Immature natural killer cell (primary cell): ENCODE results near the gene ELF3. TPM values are rescaled to one million over a fixed set of nuclear protein-coding genes. Genes with fewer than 3 reads are reported as not detected.
"Not testable (repeated sequence)": the region's sequence is repeated elsewhere in the genome, so short reads cannot be mapped to it uniquely, and the experiment has no call there.

Experiments
- DNase-seq, 3 donors: peaks; one replicate each; pipeline ENCODE4 v3.0.0; 2022; ENCODE audit warnings: mixed read lengths in 1 of 3
- H3K27ac Mint-ChIP-seq, 6 donors: one replicate each; pipeline ENCODE4 v1.8.0; 2020; ENCODE audit warnings: mixed read lengths in 6 of 6, mild to moderate bottlenecking in 5 of 6, inconsistent platforms in 4 of 6, moderate library complexity in 3 of 6
- H3K27me3 Mint-ChIP-seq, 3 donors: one replicate each; pipeline ENCODE4 v1.8.0; 2020 to 2021; ENCODE audit warnings: low read depth in 3 of 3, mild to moderate bottlenecking in 3 of 3, mixed read lengths in 3 of 3, moderate library complexity in 3 of 3, inconsistent platforms in 1 of 3
- H3K36me3 Mint-ChIP-seq, 3 donors: one replicate each; pipeline ENCODE4 v1.8.0; 2020; ENCODE audit warnings: mixed read lengths in 3 of 3, inconsistent platforms in 2 of 3, mild to moderate bottlenecking in 2 of 3
- H3K4me1 Mint-ChIP-seq, 2 donors: one replicate each; pipeline ENCODE4 v1.8.0; 2020; ENCODE audit warnings: inconsistent platforms in 2 of 2, mild to moderate bottlenecking in 2 of 2, mixed read lengths in 2 of 2, moderate library complexity in 1 of 2
- H3K4me3 Mint-ChIP-seq, 5 donors: one replicate each; pipeline ENCODE4 v1.8.0; 2020; ENCODE audit warnings: mild to moderate bottlenecking in 5 of 5, mixed read lengths in 5 of 5, inconsistent platforms in 3 of 5, moderate library complexity in 3 of 5
- H3K9me3 Mint-ChIP-seq, 6 donors: one replicate each; pipeline ENCODE4 v1.8.0; 2020; ENCODE audit warnings: mild to moderate bottlenecking in 6 of 6, mixed read lengths in 6 of 6, inconsistent platforms in 4 of 6, moderate library complexity in 3 of 6
- polyA plus RNA-seq, 3 donors: library from polyadenylated mRNA; unstranded; fragments of 300-500 nt; fragmentation: Illumina TruSeq; gene quantifications; one replicate each; pipeline ENCODE4 v1.2.3, GENCODE V29; 2021

Gene ELF3
- polyA plus RNA-seq, 3 donors from 2014 or later: 0.26 TPM; not detected in 2

DNA sequence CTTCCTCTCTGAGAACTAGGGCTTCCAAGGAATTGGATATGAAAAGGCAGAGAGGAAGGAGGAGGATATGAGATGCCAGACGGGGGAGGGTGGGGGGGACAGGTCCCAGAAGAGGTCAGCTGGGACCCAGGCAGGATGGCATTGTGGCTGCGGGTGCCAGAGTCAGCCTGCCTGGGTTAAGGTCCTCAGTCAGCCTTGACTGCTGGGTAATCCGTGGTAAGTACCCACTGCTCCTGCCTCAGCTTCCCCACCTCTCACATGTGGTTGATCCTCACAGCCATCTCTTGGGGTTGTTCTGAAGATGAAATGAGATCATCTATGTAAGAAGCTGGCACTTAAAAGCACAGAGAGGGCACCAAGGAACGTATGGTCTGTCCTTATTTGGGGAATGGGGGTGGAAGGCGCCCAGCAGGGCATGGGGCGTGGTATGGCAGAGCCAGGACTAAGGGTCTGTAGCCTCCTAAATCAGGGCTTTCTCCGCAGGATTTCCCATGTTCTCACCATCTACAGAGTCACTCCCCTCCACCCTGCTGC lies 23.8 kb downstream of the ELF3 start:
- Mint-ChIP-seq H3K4me1 (no peaks in the 10 kb centered on the region), H3K4me3 (no peak overlapping the region), H3K27me3 (peaks cover 3 to 6% (median 6%) of the 10 kb centered on the region in 3 donors), H3K27ac (no peak overlapping the region), H3K9me3 (peaks cover 0 to 2% (median 0%) of the 10 kb centered on the region in 6 donors), H3K36me3 (no peaks in the 10 kb centered on the region)
- DNase-seq: no peak

DNA sequence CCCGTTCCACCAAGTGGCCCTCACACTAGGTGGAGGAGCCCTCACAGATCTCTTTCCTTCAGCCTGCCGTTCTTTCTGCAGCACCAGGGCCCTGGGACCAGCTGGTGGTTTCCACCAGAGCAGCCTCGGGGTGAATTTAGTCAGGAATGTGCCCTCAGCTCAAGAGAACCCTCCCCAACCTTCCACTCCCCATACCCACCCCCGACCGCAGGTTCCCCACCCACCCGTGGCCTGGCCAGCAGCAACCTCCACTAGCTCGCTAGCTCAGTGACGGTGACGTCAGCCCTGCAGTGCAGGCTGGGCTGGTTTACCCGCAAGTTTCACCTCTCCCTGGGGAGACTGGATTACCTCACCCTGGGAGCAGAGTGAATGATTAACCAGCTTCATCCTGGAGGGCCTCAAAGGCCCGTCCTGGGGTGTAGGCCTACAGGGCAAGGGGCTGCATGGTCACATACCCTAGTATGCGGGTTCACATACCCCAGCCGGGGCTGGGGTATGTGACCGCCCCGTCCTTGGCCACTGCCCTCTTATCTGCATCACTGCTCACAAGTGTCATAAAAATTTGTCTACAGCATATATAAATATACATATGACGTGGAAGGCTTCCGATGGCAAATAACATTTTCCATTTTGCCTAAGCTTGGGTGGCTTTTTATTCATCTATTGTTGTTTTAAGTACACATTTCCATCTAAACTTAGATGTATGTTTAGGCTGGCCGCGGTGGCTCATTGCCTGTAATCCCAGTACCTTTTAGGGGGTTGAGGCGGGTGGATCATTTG lies 24.5 kb downstream of the ELF3 start:
- H3K27ac Mint-ChIP-seq: no peak overlapping the region
- no peak for DNase-seq
- H3K27me3 Mint-ChIP-seq: peaks cover 3 to 6% (median 4%) of the 10 kb centered on the region in 3 donors
- no peaks in the 10 kb centered on the region for H3K4me1 Mint-ChIP-seq
- peaks cover 0 to 2% (median 0%) of the 10 kb centered on the region in 6 donors for H3K9me3 Mint-ChIP-seq
- no peaks in the 10 kb centered on the region for H3K36me3 Mint-ChIP-seq
- H3K4me3 Mint-ChIP-seq: no peak overlapping the region

DNA sequence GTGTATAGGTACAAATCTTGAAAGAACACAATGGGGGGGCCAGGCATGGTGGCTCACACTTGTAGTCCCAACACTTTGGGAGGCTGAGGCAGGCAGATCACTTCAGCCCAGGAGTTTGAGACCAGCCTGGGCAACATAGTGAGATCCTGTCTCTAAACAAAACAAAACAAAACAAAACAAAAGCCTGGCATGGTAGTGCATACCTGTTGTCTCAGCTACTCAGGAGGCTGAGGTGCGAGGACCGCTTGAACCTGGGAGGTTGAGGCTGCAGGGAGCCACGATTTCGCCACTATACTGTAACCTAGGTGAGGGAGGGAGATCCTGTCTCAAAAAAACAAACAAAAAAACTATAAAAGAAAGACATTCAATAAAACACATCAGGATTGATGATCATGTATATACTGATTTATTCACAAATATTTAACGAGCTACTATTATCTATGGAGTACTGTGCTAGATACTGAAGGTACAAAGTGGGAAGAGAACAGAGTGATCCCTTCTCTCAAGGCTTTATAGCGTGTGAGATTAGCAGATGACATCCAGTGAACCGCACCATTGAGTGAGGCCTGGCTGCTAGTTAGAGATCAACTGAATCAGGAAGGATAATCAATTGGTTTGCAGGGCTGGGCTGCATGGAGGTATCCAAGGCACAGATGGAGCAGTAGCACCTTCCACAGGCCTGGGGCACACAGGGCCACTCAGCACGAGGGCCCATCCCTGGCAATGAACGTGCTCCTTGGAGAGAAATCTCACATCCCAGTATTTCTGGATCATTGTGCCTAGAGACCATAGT lies 26.4 kb downstream of the ELF3 start:
- H3K27me3 Mint-ChIP-seq: peaks cover 1 to 6% (median 3%) of the 10 kb centered on the region in 3 donors
- H3K36me3 Mint-ChIP-seq: no peaks in the 10 kb centered on the region
- H3K4me3 Mint-ChIP-seq: no peak overlapping the region
- H3K9me3 Mint-ChIP-seq: peaks cover 0 to 2% (median 0%) of the 10 kb centered on the region in 6 donors
- no peak overlapping the region for H3K27ac Mint-ChIP-seq
- H3K4me1 Mint-ChIP-seq: no peaks in the 10 kb centered on the region
- no peak for DNase-seq

DNA sequence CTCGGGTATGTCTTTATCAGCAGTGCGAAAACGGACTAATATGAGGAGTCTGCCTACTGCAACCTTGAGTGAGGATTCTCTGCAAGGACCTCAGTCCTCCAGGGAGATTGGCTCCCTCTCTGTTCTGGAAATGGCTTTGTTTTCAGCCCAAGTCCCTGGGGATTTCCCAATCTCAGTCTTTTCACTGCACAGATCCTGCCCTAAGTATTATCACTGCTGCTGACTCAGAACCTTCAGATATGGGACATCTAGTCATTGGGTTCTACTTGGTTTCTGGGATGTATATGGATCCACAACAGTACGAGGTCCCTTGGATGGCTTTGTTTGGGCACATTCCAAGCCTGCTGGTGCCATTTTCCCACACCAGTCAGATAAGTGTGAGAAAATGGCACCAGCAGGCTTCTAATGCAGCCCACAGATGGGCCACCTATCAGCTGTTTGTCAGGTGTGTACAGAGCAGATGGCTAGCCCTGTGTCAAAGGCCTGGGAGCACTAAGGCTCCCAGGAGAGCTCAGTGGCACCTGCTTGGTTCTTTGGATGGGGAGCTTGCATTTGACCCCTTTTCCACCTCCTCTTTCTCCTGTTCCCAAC lies 27.4 kb downstream of the ELF3 start:
- Mint-ChIP-seq H3K4me3 (no peak overlapping the region), H3K27ac (no peak overlapping the region), H3K4me1 (no peaks in the 10 kb centered on the region), H3K9me3 (peaks cover 0 to 2% (median 0%) of the 10 kb centered on the region in 6 donors), H3K27me3 (peaks cover 3 to 6% (median 5%) of the 10 kb centered on the region in 3 donors), H3K36me3 (no peaks in the 10 kb centered on the region)
- no peak for DNase-seq

DNA sequence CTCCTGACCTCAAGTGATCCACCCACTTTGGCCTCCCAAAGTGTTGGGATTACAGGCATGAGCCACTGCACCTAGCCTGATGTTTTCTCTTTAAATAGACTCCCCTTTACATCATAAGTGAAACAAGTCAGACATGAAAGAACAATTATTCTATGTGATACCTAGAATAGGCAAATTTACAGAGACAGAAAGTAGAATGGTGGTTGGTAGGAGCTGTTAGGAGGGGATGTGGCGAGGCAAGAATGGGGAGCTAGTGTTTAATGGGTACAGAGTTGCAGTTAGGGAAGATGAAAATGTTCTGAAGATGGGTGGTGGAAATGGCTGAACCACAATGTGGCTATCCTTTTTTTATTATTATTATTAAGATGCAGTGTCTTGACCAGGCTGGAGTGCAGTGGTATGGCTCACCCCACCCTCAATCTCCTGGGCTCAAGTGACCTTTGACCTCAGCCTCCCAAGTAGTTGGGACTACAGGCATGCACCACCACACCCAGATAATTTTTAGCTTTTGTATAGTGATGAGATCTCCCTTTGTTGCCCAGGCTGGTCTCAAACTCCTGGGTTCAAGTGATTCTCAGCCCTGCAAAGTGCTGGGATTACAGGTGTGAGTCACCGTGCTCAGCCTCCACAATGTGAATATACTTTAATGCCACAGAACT lies 28.4 kb downstream of the ELF3 start:
- Mint-ChIP-seq H3K4me1 (no peaks in the 10 kb centered on the region), H3K36me3 (no peaks in the 10 kb centered on the region), H3K4me3 (no peak overlapping the region), H3K27me3 (peaks cover 1 to 7% (median 6%) of the 10 kb centered on the region in 3 donors), H3K9me3 (peaks cover 0 to 2% (median 0%) of the 10 kb centered on the region in 6 donors), H3K27ac (no peak overlapping the region)
- DNase-seq: no peak

DNA sequence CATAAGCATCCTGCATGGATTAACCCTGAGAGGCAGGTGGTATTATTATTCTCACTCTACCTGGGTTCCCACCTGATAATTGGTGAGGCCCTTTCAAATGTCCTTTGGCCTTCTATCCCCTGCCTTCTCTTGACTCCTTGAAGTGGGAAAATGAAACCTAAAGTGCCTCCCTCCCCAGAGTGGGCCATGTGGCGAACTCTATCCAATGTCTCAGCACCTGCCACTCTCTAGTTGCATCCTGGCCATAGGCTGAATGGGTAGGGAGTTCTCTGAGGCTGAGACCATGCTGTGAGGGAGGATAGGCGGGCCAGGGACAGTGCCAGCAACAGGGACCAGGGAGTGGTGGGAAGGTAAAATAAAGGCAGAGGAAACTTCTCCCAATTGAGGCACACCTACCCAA lies 35.3 kb downstream of the ELF3 start:
- Mint-ChIP-seq H3K4me3 (no peak overlapping the region), H3K9me3 (no peaks in the 10 kb centered on the region), H3K4me1 (no peaks in the 10 kb centered on the region), H3K27ac (no peak overlapping the region), H3K36me3 (no peaks in the 10 kb centered on the region), H3K27me3 (peaks cover 0 to 4% (median 3%) of the 10 kb centered on the region in 3 donors)
- no peak for DNase-seq

DNA sequence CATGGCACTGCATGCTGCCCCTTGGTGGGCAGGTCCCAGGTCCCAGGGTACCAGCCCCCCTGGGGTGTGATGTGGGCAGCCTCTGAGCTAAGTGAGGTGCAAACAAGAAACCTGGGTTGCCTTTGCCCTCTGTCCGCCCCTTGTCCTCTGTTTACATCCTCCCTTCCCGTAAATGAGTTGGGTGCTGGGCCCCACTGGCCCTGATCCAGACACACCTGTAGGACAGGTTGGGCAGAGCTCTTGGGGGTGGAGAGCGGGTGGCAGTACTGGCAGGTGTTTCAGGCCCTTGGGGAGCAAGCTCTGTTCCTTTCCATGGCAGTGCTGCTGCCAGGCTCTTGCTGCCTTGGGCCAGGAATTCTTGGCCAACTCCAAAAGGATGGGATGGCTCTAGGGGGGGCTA lies 35.8 kb downstream of the ELF3 start:
- Mint-ChIP-seq H3K9me3 (no peaks in the 10 kb centered on the region), H3K27me3 (peaks cover 0 to 4% (median 3%) of the 10 kb centered on the region in 3 donors), H3K4me3 (no peak overlapping the region), H3K27ac (no peak overlapping the region), H3K36me3 (no peaks in the 10 kb centered on the region), H3K4me1 (no peaks in the 10 kb centered on the region)
- no peak for DNase-seq

DNA sequence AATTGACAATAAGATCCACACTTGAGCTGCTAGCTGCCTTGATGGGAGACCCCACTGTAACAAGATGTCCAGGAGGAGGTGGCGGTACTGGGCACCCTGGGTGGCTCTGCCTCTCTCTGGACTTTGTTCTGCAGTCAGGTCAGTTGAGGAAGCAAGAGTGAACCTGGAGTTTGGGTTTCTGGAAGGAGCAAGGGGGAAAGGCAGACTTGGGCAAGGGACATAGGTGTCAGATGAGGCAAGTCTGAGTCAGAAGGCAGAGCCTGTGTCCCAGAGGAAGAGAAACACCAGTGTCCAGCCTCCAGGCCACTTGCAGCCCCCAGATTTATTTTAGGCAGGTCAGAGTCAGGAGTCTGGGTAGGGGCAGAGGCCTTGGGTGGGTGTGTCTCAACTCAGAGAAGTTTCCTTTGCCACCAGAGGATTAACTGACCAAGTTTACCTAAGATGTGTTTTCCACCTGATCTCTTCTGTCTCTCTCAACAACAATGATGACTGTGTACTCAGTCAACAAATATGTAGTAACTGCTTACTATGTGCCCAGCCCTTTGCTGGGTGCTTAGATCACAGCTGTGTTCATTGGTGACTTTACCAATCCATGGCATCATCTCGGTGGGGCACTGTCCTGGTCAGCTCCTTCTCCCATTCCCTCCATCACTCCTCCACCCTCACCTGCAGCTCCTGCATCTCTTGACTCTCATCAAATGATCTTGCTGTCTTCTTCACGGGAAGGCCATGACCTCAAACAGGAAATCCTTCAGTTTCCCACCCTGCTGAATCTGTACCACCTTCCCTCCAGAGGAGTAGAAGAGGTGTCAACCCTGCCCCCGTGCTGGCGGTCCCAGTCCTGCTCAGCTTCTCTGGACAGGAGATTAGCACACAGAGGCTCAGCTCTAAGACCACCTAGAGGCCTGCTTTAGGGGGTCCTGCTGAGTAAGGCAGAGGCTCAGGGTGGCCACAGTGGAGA lies 36.6 kb downstream of the ELF3 start:
- H3K36me3 Mint-ChIP-seq: no peaks in the 10 kb centered on the region
- H3K27me3 Mint-ChIP-seq: peaks cover 0 to 4% (median 3%) of the 10 kb centered on the region in 3 donors
- peak overlapping the region in 1 of 6 donors; percentile 13 for H3K27ac Mint-ChIP-seq
- H3K4me1 Mint-ChIP-seq: no peaks in the 10 kb centered on the region
- H3K4me3 Mint-ChIP-seq: peak overlapping the region in 1 of 5 donors; percentile 5
- no peaks in the 10 kb centered on the region for H3K9me3 Mint-ChIP-seq
- DNase-seq: no peak

DNA sequence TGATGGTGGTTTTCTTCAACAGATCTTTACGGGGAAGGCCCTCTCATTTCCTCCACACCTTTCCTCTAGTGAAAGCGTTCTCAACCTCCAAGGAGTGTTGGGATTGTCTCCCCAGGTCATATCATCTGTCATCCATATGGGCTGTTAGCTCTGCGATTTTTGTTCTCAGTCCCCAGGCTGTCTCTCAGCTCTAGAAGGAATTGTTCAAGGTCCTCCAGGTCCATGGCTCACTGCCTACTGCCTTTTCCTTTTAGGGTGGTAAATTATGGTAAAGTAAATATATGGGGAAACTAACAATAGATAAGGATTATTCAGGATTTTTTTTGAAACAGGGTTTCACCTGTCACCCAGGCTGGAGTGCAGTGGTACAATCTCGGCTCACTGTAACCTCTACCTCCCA lies 37.6 kb downstream of the ELF3 start:
- no peak for DNase-seq
- Mint-ChIP-seq H3K4me1 (no peaks in the 10 kb centered on the region), H3K36me3 (no peaks in the 10 kb centered on the region), H3K27me3 (peaks cover 0 to 2% (median 1%) of the 10 kb centered on the region in 3 donors), H3K9me3 (no peaks in the 10 kb centered on the region), H3K27ac (no peak overlapping the region), H3K4me3 (no peak overlapping the region)

DNA sequence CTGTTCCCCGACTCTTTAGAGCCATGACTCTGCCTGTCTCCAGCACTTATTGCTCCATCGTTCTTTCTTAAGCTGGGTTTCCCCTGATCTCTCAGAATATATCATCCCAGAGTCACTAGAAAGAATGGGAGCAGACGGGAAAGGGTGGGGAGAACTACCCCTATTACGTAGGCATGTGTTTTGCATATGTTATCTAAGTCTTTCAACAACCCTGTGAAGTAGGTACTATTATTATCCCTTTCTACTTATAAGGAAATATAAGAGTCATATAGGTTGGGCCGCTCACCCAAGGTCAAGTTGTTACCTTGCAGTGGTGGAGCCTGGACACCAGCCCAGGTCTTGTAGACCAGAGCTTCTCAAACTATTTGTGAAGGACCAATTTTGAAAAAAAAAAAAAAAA lies 38.7 kb downstream of the ELF3 start:
- no peaks in the 10 kb centered on the region for H3K36me3 Mint-ChIP-seq
- no peaks in the 10 kb centered on the region for H3K9me3 Mint-ChIP-seq
- H3K27ac Mint-ChIP-seq: no peak overlapping the region
- no peak for DNase-seq
- peaks cover 0 to 1% (median 0%) of the 10 kb centered on the region in 3 donors for H3K27me3 Mint-ChIP-seq
- no peak overlapping the region for H3K4me3 Mint-ChIP-seq
- H3K4me1 Mint-ChIP-seq: no peaks in the 10 kb centered on the region

DNA sequence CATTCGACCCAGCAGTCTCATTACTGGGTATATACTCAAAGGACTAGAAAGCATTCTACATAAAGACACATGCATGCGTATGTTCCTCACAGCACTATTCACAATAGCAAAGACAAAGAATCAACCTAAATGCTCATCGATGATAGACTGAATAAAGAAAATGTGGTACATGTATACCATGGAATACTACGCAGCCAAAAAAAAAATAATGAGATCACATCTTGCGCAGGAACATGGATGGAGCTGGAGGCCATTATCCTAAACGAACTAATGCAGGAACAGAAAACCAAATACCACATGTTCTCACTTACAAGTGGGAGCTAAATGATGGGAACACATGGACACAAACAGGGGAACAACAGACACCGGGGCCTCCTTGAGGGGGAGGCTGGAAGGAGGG lies 43.7 kb downstream of the ELF3 start:
- Mint-ChIP-seq H3K4me3 (no peak overlapping the region), H3K27ac (no peak overlapping the region), H3K36me3 (no peaks in the 10 kb centered on the region), H3K4me1 (no peaks in the 10 kb centered on the region), H3K27me3 (peaks cover 0 to 1% (median 0%) of the 10 kb centered on the region in 3 donors), H3K9me3 (no peaks in the 10 kb centered on the region)
- no peak for DNase-seq

DNA sequence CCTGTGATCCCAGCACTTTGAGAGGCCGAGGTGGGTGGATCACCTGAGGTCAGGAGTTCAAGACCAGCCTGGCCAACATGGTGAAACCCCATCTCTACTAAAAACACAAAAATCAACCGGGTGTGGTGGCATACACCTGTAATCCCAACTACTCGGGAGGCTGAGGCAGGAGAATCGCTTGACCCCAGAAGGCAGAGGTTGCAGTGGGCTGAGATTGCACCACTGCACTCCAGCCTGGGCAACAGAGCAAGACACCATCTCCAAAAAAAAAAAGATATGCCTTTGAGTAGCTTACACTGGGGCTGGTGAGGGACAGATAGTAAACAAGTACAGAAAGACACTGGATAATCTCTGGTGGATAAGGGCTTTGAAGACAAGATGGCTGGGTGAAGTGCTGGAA lies 44.3 kb downstream of the ELF3 start:
- not testable (repeated sequence) for H3K4me3 Mint-ChIP-seq, DNase-seq, H3K4me1 Mint-ChIP-seq, H3K27me3 Mint-ChIP-seq, H3K27ac Mint-ChIP-seq, H3K36me3 Mint-ChIP-seq, H3K9me3 Mint-ChIP-seq
